Hepatocyte (in vitro differentiated cells): ENCODE results near the gene HNRNPH2.

Experiments
- CTCF ChIP-seq: fragments of 200-600 bp; sonication (generic); IDR thresholded peaks from 2 replicates; pipeline ENCODE4 v1.5.1; 2016; ENCODE audit warnings: antibody characterized with exemption, mild to moderate bottlenecking; ENCODE audit not compliant: poor library complexity
- EZH2phosphoT487 ChIP-seq: fragments of 200-600 bp; sonication (generic); IDR thresholded peaks from one replicate; pipeline ENCODE4 v1.6.1; 2018; ENCODE audit warnings: antibody characterized with exemption, mild to moderate bottlenecking, low read depth, moderate library complexity; ENCODE audit not compliant: unreplicated experiment, severe bottlenecking

- TF ChIP-seq CTCF (no peak), EZH2phosphoT487 (no peak)
Measured at GRCh38 chrX:101383679-101384205, 24.3 kb upstream of the HNRNPH2 start.
